ENCODE results near the gene IRF3.

Gene IRF3

GRCh38 chr19:49665036-49665350, 664 bp downstream of the IRF3 start:
- no peak for DNase-seq

- peak; percentile 96 for DNase-seq
Observed at GRCh38 chr19:49664171-49665035, 1.3 kb downstream of the IRF3 start.

DNA sequence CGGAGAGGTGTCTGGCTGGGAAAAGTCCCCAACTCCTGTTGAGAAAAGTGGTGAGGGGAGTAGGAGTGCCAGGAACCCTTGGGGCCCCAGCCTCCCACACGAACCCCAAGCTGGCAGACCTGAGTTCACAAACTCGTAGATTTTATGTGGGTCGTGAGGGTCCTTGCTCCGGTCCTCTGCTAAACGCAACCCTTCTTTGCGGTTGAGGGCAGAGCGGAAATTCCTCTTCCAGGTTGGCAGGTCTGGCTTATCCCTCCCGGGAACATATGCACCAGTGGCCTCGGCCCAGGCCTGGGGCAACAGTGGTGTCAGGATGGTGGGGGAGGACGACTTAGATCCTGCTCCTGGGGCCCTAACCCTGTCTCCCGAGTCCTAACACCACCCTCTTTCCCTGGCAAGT, 2.4 kb downstream of the IRF3 start:
- no peak for DNase-seq

DNA sequence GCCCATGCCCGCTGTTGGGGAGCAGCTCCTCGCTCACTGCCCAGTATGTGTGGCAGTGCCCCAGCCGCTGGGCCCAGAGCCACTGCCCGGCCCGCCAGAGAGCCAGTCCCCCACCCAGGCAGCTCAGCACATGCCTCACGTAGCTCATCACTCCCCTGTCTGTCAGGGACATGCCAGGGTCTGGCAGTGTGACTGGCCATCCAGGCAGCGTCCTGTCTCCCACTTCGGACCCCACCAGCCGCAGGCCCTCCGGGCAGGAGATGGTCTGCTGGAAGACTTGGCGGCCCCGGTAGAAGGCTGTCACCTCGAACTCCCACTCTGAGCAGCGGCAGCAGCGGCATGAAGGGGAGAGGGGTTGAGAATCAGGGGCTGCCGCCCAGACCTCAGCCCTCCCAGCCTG, 3.6 kb downstream of the IRF3 start:
- no peak for DNase-seq

DNA sequence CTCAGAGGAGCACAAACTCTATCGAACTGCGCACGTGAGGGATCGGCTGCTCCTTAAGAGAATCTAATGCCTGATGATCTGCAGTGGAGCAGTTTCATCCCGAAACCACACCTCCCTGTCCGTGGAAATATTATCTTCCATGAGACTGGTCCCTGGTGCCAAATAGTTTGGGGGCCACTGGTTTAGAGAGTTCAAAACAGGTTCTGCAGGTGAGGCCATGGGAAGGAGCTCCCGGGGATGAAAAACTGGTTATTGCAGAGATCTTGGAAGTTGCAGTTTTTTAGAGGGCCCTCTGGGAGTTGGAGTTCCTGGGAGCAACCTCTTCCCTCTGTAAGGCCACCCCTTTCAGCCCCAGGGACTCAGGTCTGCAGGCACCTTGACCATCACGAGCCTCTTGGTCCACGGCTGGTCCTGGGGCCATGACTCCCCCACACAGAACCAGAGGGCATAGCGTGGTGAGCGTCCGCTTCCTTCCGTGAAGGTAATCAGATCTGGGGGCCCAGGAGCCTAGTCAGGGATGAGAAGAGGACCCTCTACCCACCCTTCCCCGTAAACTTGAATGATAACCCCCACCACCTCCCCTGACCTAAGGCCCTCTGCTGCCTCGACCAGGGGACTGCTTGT, 5.2 kb downstream of the IRF3 start:
- DNase-seq: no peak

- no peak for DNase-seq
Observed at GRCh38 chr19:49658566-49659442, 6.9 kb downstream of the IRF3 start.

- DNase-seq: no peak
Observed at GRCh38 chr19:49658139-49658517, 7.5 kb downstream of the IRF3 start.

DNA sequence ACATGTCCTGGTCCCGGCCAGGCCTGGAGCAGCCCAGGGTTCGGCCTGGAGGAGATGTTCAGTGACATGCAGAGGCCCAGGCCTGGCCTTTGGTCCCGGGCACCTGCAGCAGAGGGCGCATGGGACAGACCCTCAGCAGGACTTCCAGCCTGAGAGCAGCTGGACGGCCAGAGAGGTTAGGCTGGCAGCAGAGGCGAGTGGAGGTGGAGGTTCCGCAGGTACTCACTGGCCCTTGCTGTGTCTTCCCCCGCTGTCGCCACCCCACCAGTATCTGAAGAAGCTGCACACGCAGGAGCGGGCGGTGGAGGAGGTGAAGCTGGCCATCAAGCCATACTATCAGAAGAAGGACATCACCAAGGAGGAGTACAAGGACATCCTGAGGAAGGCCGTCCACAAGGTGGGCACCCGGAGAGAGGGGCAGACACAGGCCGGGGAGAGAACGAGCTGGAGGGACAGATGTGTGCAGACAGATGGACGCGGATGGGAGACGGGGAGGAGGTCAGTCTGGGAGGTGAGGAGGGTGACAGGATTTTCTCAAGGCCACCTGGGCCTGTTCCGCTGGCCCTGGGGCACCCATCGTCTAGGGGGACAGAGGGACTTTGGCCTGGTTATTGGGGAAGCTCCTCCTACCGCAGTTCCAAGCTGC, 8.0 kb downstream of the IRF3 start:
- DNase-seq: no peak

GRCh38 chr19:49656456-49657109, 9.1 kb downstream of the IRF3 start:
- DNase-seq: no peak

DNA sequence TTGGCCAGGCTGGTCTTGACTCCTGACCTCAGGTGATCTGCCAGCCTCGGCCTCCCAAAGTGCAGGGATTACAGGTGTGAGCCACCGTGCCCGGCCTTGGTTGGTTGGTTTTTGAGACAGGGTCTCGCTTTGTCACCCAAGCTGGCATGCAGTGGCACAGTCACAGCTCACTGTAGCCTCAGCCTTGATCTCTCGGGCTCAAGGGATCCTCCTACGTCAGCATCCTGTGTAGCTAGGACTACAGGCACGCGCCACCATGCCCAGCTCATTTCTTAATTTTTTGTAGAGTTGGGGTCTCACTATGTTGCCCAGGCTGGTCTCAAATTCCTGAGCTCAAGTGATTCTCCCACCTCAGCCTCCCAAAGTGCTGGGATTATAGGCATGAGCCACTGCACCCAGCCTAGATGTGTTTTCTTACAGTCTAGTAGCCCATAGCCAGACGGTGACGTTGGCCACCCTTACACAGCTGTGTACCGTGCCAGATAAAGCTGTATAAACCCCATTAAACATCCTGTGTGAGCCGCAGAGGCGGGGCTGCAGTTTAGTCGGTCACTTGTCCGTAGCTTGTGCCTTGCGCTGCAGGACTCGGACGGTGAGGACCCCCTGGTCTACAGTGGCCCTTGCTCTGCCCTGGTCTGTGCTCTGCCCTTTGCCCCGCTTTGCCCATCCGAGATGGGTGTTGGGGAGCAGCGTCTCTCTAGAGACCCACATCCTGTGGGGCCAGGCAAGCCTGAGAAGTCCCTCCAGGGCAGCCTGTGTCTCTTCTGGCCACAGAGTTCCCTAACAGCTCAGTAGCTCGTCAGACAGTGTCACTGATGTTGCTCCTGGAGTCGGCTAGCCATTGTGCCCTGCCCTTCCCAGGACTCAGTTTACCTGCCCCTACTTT, 9.8 kb downstream of the IRF3 start:
- DNase-seq: no peak

DNA sequence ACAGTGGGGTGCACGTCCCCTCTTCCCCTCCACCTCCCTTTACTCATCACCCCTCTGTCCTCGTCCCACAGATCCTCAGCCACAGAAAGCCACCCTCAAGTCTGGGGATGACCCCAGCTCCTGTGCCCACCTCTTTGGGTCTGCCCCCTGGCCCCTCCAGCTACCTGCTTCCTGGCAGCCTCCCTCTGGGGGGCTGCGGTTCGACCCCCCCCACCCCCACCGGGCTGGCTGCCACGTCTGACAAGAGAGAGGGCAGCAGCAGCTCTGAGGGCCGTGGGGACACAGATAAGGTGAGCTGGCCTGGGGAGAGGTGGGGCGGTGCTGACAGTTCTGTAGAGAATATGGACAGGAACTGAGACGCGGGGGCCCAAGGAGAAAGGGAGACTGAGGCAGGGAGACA, 11.1 kb downstream of the IRF3 start:
- DNase-seq: no peak

DNA sequence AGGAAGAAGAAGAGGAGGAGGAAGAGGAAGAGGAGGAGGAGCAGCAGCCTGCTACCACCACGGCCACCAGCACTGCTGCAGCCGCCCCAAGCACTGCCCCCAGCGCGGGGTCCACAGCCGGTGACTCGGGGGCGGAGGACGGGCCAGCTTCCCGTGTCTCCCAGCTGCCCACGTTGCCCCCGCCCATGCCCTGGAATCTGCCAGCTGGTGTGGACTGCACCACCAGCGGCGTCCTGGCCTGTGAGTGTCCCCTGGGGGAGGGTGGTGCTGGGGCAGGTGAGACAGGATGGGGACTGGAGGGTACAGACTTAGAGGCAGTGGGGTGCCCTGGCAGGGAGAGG, 12.2 kb downstream of the IRF3 start:
- DNase-seq: no peak

- no peak for DNase-seq
Observed at GRCh38 chr19:49652551-49653465, 12.8 kb downstream of the IRF3 start.

- DNase-seq: no peak
Observed at GRCh38 chr19:49651820-49652550, 13.7 kb downstream of the IRF3 start.

- no peak for DNase-seq
Observed at GRCh38 chr19:49651029-49651819, 14.4 kb downstream of the IRF3 start.

DNA sequence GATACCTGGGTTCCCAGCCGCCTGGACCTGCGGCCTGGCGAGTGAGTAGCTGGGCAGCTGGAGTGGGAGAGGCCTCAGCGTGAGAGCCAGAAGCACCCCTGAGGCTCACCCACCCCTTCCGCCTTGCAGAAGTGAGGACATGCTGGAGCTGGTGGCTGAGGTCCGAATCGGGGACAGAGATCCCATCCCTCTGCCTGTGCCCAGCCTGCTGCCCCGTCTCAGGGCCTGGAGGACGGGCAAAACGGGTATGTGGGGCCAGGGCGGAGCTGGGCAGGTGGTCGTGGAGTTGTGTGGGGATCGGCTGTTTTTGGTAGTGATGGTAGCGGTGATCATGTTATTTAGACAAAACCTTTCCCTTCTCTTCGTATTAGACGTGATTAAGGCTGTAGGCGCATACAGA, 19.1 kb downstream of the IRF3 start:
- DNase-seq: no peak

- no peak for DNase-seq
Observed at GRCh38 chr19:49645995-49646394, 19.7 kb downstream of the IRF3 start.

- no peak for DNase-seq
Observed at GRCh38 chr19:49645592-49645991, 20.1 kb downstream of the IRF3 start.

- no peak for DNase-seq
Observed at GRCh38 chr19:49643466-49643865, 22.2 kb downstream of the IRF3 start.
